ENCODE data around the gene PHACTR1. TPM values are rescaled to one million over a fixed set of nuclear protein-coding genes. Genes with fewer than 3 reads are reported as not detected.
A peak's percentile ranks its signal among the peaks of the same experiment; 100 is the strongest.

PHACTR1 gene
- total and polyA plus RNA-seq, 9 of the 15 experiments (the other 6 are each of a cell fraction or from before 2014, with no cell fraction given), result 11.5 to 32.6 (median 22.0) TPM

DNA sequence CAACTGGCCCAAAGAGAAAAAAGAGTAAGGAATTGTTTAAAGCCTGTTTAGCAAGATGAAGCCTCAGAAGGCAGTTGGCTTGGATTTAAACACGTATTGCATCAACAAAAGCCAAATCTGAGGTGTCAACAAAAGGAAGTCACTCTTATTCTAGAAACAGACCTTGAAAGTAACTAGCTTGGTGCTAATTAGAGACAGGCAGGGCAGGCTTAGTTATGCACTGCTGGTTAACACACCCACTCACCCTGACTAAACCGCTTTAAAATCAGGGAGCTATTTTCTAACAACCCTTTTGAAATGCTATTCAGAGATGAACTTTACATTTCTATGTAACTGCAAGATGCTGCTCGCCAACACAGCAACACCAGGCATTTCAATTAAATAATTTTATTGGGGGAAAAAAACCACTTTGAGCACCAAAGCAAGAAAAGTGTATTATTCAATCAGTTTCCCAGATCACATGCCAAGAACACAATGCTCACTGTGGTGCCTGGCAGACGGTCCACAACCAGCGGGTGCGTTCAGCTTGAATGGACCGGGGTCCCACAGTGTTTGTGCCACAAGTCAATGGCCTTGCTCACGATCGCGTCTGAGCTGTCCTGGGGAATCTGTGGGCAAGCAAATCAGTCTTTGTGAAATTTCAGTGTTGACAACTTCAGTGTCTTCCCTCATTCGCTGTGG, 588.2 kb downstream of the PHACTR1 start:
- no peak for DNase-seq (ENCODE audit: extremely low read depth in 1 of 4, low spot score in 3 of 4)
- H3K9ac ChIP-seq (ENCODE audit: insufficient read depth in 1 of 2, low read depth in 2 of 2, low read length in 2 of 2), result no peak overlapping the region
- no TSS peak for BruUV-seq (replicated peaks)
- ChIA-PET POLR2A (interaction anchor here (1.2 kb wide), 1 partner anchor 10 kb away, joined by 3 read pairs; no protein-coding TSS in a partner anchor), CTCF (ENCODE audit: low intra/inter-chr PET ratio) (no interaction called here)
- H3K9me1 ChIP-seq (ENCODE audit: control insufficient read depth, insufficient read depth, low read length), result no peaks in the 10 kb centered on the region
- peaks cover 79% of the 10 kb centered on the region for H3K36me3 ChIP-seq (ENCODE audit: control insufficient read depth, insufficient read depth, low read length)
- FAIRE-seq, result no peak
- H3K27me3 ChIP-seq (ENCODE audit: control insufficient read depth in 2 of 2, insufficient read depth in 2 of 2, low read length in 2 of 2), result no peaks in the 10 kb centered on the region
- H3K79me2 ChIP-seq (ENCODE audit: control insufficient read depth, insufficient read depth, low read length), result no peaks in the 10 kb centered on the region
- no peak overlapping the region for H3K4me2 ChIP-seq (ENCODE audit: insufficient read depth, low read length)
- no peaks in the 10 kb centered on the region for H4K20me1 ChIP-seq (replicated peaks; ENCODE audit: control insufficient read depth, insufficient read depth, low read length)
- intact Hi-C loops (cut with micrococcal nuclease), result no loop called here
- H3K4me3 ChIP-seq, result no peak overlapping the region
- no peaks in the 10 kb centered on the region for H3K9me3 ChIP-seq (replicated peaks; ENCODE audit: control insufficient read depth, insufficient read depth, low read depth, low read length)
- no peak overlapping the region for H3K27ac ChIP-seq (ENCODE audit: extremely low read depth, low read depth, low read length)
- no peak overlapping the region for H2AFZ ChIP-seq (ENCODE audit: low read depth, low read length)
- WGBS (ENCODE audit: insufficient coverage, low coverage, missing lambda C conversion rate), result 91% methylated on average over 11 of the region's 11 CpGs
- in situ Hi-C loops (cut with MboI), result no loop called here
- no peak for TF ChIP-seq ZNF134 (CRISPR knock-in tag; conservative IDR thresholded peaks at IDR 0.05)
- TF ChIP-seq, protein P1, sequence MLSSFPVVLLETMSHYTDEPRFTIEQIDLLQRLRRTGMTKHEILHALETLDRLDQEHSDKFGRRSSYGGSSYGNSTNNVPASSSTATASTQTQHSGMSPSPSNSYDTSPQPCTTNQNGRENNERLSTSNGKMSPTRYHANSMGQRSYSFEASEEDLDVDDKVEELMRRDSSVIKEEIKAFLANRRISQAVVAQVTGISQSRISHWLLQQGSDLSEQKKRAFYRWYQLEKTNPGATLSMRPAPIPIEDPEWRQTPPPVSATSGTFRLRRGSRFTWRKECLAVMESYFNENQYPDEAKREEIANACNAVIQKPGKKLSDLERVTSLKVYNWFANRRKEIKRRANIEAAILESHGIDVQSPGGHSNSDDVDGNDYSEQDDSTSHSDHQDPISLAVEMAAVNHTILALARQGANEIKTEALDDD (IDR thresholded peaks at IDR 0.05), result peak; percentile 58; the same call in 1 of the 2 replicates
- no peak for ATAC-seq
- H3K4me1 ChIP-seq (replicated peaks in 1 of 2; ENCODE audit: control insufficient read depth in 2 of 2, insufficient read depth in 2 of 2, low read length in 2 of 2), result peaks cover 7 to 33% of the 10 kb centered on the region in 2 experiments; a peak in 4 of 5 replicates

DNA sequence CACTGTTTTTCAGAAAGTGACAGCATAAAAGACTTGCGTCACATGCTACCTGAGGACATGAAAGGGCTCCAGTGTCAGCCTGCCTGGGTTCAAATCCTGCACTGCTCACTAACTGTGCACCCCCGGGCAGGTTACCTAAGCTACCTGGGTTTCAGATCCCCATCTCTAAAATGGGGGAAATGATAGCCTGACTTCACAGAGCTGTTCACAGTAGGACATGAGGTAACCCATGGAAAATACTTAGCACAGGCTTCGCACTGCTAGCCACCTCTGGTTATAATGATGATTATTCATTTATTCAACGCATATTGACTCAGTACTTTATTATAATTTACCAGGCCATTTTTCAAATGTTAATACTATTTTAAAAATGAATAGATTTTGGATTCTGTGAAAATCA, 588.7 kb downstream of the PHACTR1 start:
- Histone ChIP-seq H2AFZ (ENCODE audit: low read depth, low read length) (no peak overlapping the region), H4K20me1 (replicated peaks; ENCODE audit: control insufficient read depth, insufficient read depth, low read length) (no peaks in the 10 kb centered on the region), H3K9ac (ENCODE audit: insufficient read depth in 1 of 2, low read depth in 2 of 2, low read length in 2 of 2) (no peak overlapping the region), H3K4me3 (no peak overlapping the region), H3K36me3 (ENCODE audit: control insufficient read depth, insufficient read depth, low read length) (peaks cover 82% of the 10 kb centered on the region), H3K27me3 (ENCODE audit: control insufficient read depth in 2 of 2, insufficient read depth in 2 of 2, low read length in 2 of 2) (no peaks in the 10 kb centered on the region), H3K27ac (ENCODE audit: extremely low read depth, low read depth, low read length) (no peak overlapping the region), H3K9me1 (ENCODE audit: control insufficient read depth, insufficient read depth, low read length) (no peaks in the 10 kb centered on the region), H3K9me3 (replicated peaks; ENCODE audit: control insufficient read depth, insufficient read depth, low read depth, low read length) (no peaks in the 10 kb centered on the region), H3K79me2 (ENCODE audit: control insufficient read depth, insufficient read depth, low read length) (no peaks in the 10 kb centered on the region), H3K4me1 (replicated peaks in 1 of 2; ENCODE audit: control insufficient read depth in 2 of 2, insufficient read depth in 2 of 2, low read length in 2 of 2) (peaks cover 7 to 33% of the 10 kb centered on the region in 2 experiments; a peak in 4 of 5 replicates), H3K4me2 (ENCODE audit: insufficient read depth, low read length) (no peak overlapping the region)
- ChIA-PET CTCF (ENCODE audit: low intra/inter-chr PET ratio) (no interaction called here), POLR2A (interaction anchor here (1.2 kb wide), 1 partner anchor 10 kb away, joined by 3 read pairs; no protein-coding TSS in a partner anchor)
- DNase-seq (ENCODE audit: extremely low read depth in 1 of 4, low spot score in 3 of 4) (no peak), ATAC-seq (no peak), FAIRE-seq (no peak)
- BruUV-seq (replicated peaks), result no TSS peak
- 93% methylated on average over 4 of the region's 4 CpGs for WGBS (ENCODE audit: insufficient coverage, low coverage, missing lambda C conversion rate)
- in situ Hi-C loops (cut with MboI) (no loop called here), intact Hi-C loops (cut with micrococcal nuclease) (no loop called here)
- TF ChIP-seq, protein P2, sequence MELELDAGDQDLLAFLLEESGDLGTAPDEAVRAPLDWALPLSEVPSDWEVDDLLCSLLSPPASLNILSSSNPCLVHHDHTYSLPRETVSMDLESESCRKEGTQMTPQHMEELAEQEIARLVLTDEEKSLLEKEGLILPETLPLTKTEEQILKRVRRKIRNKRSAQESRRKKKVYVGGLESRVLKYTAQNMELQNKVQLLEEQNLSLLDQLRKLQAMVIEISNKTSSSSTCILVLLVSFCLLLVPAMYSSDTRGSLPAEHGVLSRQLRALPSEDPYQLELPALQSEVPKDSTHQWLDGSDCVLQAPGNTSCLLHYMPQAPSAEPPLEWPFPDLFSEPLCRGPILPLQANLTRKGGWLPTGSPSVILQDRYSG (tag; conservative IDR thresholded peaks at IDR 0.05; ENCODE audit: low read depth), result no peak
- TF ChIP-seq, protein P3, sequence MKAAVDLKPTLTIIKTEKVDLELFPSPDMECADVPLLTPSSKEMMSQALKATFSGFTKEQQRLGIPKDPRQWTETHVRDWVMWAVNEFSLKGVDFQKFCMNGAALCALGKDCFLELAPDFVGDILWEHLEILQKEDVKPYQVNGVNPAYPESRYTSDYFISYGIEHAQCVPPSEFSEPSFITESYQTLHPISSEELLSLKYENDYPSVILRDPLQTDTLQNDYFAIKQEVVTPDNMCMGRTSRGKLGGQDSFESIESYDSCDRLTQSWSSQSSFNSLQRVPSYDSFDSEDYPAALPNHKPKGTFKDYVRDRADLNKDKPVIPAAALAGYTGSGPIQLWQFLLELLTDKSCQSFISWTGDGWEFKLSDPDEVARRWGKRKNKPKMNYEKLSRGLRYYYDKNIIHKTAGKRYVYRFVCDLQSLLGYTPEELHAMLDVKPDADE (conservative IDR thresholded peaks at IDR 0.05; ENCODE audit: control insufficient read depth, low read depth, low read length), result no peak
- TF ChIP-seq, protein P4, sequence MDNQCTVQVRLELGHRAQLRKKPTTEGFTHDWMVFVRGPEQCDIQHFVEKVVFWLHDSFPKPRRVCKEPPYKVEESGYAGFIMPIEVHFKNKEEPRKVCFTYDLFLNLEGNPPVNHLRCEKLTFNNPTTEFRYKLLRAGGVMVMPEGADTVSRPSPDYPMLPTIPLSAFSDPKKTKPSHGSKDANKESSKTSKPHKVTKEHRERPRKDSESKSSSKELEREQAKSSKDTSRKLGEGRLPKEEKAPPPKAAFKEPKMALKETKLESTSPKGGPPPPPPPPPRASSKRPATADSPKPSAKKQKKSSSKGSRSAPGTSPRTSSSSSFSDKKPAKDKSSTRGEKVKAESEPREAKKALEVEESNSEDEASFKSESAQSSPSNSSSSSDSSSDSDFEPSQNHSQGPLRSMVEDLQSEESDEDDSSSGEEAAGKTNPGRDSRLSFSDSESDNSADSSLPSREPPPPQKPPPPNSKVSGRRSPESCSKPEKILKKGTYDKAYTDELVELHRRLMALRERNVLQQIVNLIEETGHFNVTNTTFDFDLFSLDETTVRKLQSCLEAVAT (IDR thresholded peaks at IDR 0.05), result no peak
- no peak for TF ChIP-seq CREB1 (IDR thresholded peaks at IDR 0.05)
- TF ChIP-seq CREB1 (CRISPR knock-in tag; IDR thresholded peaks at IDR 0.05), result no peak
- TF ChIP-seq ZNF766 (CRISPR knock-in tag; conservative IDR thresholded peaks at IDR 0.05), result no peak
- no peak for TF ChIP-seq ZNF24 (IDR thresholded peaks at IDR 0.05)
